Measurements from ENCODE around the gene ADGRE1. TPM values are rescaled to one million over a fixed set of nuclear protein-coding genes. Genes with fewer than 3 reads are reported as not detected.

ADGRE1 gene
- polyA plus RNA-seq, 1 donor from 2014 or later, result not detected

GRCh38 chr19:6971366-6971765, 84.0 kb downstream of the ADGRE1 start:
- H3K4me3 ChIP-seq (ENCODE audit: low read length), result no peak overlapping the region
- no peaks in the 10 kb centered on the region for H3K27me3 ChIP-seq (ENCODE audit: insufficient read depth, low read depth, low read length)
- H3K79me2 ChIP-seq (replicated peaks; ENCODE audit: insufficient read depth, low read length), result no peaks in the 10 kb centered on the region
- H2AFZ ChIP-seq (ENCODE audit: low read depth, low read length), result no peak overlapping the region
- H3K9me3 ChIP-seq (ENCODE audit: low read length), result no peaks in the 10 kb centered on the region
- no peaks in the 10 kb centered on the region for H3K9me2 ChIP-seq (ENCODE audit: insufficient read depth, low read length)
- H4K20me1 ChIP-seq (ENCODE audit: insufficient read depth), result no peaks in the 10 kb centered on the region
- no peak overlapping the region for H3K4me2 ChIP-seq (ENCODE audit: low read length)
- no peaks in the 10 kb centered on the region for H3F3A ChIP-seq (ENCODE audit: insufficient read depth, low read length, poor library complexity, severe bottlenecking)
- no peaks in the 10 kb centered on the region for H3K36me3 ChIP-seq (ENCODE audit: insufficient read depth, low read length)
- H3K27ac ChIP-seq (ENCODE audit: low read length), result no peak overlapping the region
- TF ChIP-seq RAD21 (conservative IDR thresholded peaks at IDR 0.05) (no peak), MXI1 (conservative IDR thresholded peaks at IDR 0.05; ENCODE audit: poor library complexity, severe bottlenecking) (no peak), EP300 (conservative IDR thresholded peaks at IDR 0.05; ENCODE audit: poor library complexity, severe bottlenecking) (no peak), SMC3 (conservative IDR thresholded peaks at IDR 0.05; ENCODE audit: poor library complexity) (no peak), EZH2 (IDR thresholded peaks at IDR 0.05; ENCODE audit: borderline replicate concordance, insufficient read depth, low read length, poor library complexity, severe bottlenecking) (no peak), TAF1 (IDR thresholded peaks at IDR 0.05; ENCODE audit: low read depth) (no peak), REST (IDR thresholded peaks at IDR 0.05; ENCODE audit: borderline replicate concordance) (no peak), POLR2AphosphoS5 (IDR thresholded peaks at IDR 0.05) (no peak), CTCF (IDR thresholded peaks at IDR 0.05; ENCODE audit: poor library complexity, severe bottlenecking) (no peak)
- no peak overlapping the region for H3K9ac ChIP-seq (ENCODE audit: low read length)

GRCh38 chr19:6976197-6976596, 88.8 kb downstream of the ADGRE1 start:
- Histone ChIP-seq H3K9me2 (ENCODE audit: insufficient read depth, low read length) (no peaks in the 10 kb centered on the region), H2AFZ (ENCODE audit: low read depth, low read length) (no peak overlapping the region), H3K4me3 (ENCODE audit: low read length) (no peak overlapping the region), H3K9me3 (ENCODE audit: low read length) (no peaks in the 10 kb centered on the region), H3K27me3 (ENCODE audit: insufficient read depth, low read depth, low read length) (no peaks in the 10 kb centered on the region), H3K4me2 (ENCODE audit: low read length) (no peak overlapping the region), H3K36me3 (ENCODE audit: insufficient read depth, low read length) (no peaks in the 10 kb centered on the region), H3F3A (ENCODE audit: insufficient read depth, low read length, poor library complexity, severe bottlenecking) (no peaks in the 10 kb centered on the region), H3K9ac (ENCODE audit: low read length) (no peak overlapping the region), H3K27ac (ENCODE audit: low read length) (no peak overlapping the region), H3K79me2 (replicated peaks; ENCODE audit: insufficient read depth, low read length) (no peaks in the 10 kb centered on the region), H4K20me1 (ENCODE audit: insufficient read depth) (no peaks in the 10 kb centered on the region)
- TF ChIP-seq SMC3 (conservative IDR thresholded peaks at IDR 0.05; ENCODE audit: poor library complexity) (no peak), RAD21 (conservative IDR thresholded peaks at IDR 0.05) (no peak), TAF1 (IDR thresholded peaks at IDR 0.05; ENCODE audit: low read depth) (no peak), MXI1 (conservative IDR thresholded peaks at IDR 0.05; ENCODE audit: poor library complexity, severe bottlenecking) (no peak), EP300 (conservative IDR thresholded peaks at IDR 0.05; ENCODE audit: poor library complexity, severe bottlenecking) (no peak), CTCF (IDR thresholded peaks at IDR 0.05; ENCODE audit: poor library complexity, severe bottlenecking) (no peak), REST (IDR thresholded peaks at IDR 0.05; ENCODE audit: borderline replicate concordance) (no peak), POLR2AphosphoS5 (IDR thresholded peaks at IDR 0.05) (no peak), EZH2 (IDR thresholded peaks at IDR 0.05; ENCODE audit: borderline replicate concordance, insufficient read depth, low read length, poor library complexity, severe bottlenecking) (no peak)
